IPS DF 6.9 (cell line): Measurements from ENCODE around the gene AP2B1.
"Not testable (repeated sequence)": the region's sequence is repeated elsewhere in the genome, so short reads cannot be mapped to it uniquely, and the experiment has no call there.

Experiments used
- DNase-seq: peaks from one replicate; pipeline ENCODE4 v3.0.0-alpha.2; 2013; ENCODE audit warnings: low read depth, low spot score
- H3K27ac ChIP-seq: one replicate; pipeline ENCODE4 v1.5.1; 2013; ENCODE audit warnings: low read length, control low read depth
- H3K27me3 ChIP-seq: 2 replicates; pipeline ENCODE4 v1.6.1; 2013; ENCODE audit warnings: mild to moderate bottlenecking, low read length; ENCODE audit not compliant: control insufficient read depth, insufficient read depth
- H3K36me3 ChIP-seq: 2 replicates; pipeline ENCODE4 v1.6.1; 2013; ENCODE audit warnings: low read length; ENCODE audit not compliant: control insufficient read depth, insufficient read depth
- H3K4me1 ChIP-seq: 2 replicates; pipeline ENCODE4 v1.6.1; 2013; ENCODE audit warnings: low read length; ENCODE audit not compliant: control insufficient read depth, insufficient read depth
- H3K4me3 ChIP-seq: 2 replicates; pipeline ENCODE4 v1.5.1; 2013; ENCODE audit warnings: mild to moderate bottlenecking, low read length
- H3K9me3 ChIP-seq: 2 replicates; pipeline ENCODE4 v1.6.1; 2013; ENCODE audit warnings: low read length, inconsistent platforms; ENCODE audit not compliant: control insufficient read depth, insufficient read depth
- whole genome bisulfite sequencing: extraction: QIAGEN DNeasy Blood & Tissue Kit; methylation state at CpG from one replicate; pipeline ENCODE4 v1.1.7; 2013; ENCODE audit warnings: mixed read lengths, missing lambda C conversion rate; ENCODE audit not compliant: insufficient read length, insufficient coverage; 5-methylcytosine and 5-hydroxymethylcytosine counted together

Gene AP2B1

GRCh38 chr17:35603674-35604073, 16.6 kb downstream of the AP2B1 start:
- H3K4me3 ChIP-seq, result no peak overlapping the region
- WGBS, result no CpG with 5 or more reads among the region's 7 CpGs
- no peaks in the 10 kb centered on the region for H3K27me3 ChIP-seq
- no peaks in the 10 kb centered on the region for H3K9me3 ChIP-seq
- no peak overlapping the region for H3K27ac ChIP-seq
- DNase-seq, result no peak
- no peaks in the 10 kb centered on the region for H3K4me1 ChIP-seq
- peaks cover 11% of the 10 kb centered on the region; the same call in 1 of the 2 replicates for H3K36me3 ChIP-seq

- H3K4me1 ChIP-seq, result no peaks in the 10 kb centered on the region
- no peak overlapping the region for H3K27ac ChIP-seq
- peaks cover 8% of the 10 kb centered on the region; the same call in 1 of the 2 replicates for H3K36me3 ChIP-seq
- H3K9me3 ChIP-seq, result no peaks in the 10 kb centered on the region
- no peak for DNase-seq
- H3K4me3 ChIP-seq, result no peak overlapping the region
- no CpG with 5 or more reads among the region's 2 CpGs for WGBS
- no peaks in the 10 kb centered on the region for H3K27me3 ChIP-seq
These were observed 18.6 kb downstream of the AP2B1 start for GRCh38 chr17:35605678-35606077.

- Histone ChIP-seq H3K36me3 (peaks cover 8% of the 10 kb centered on the region; the same call in 1 of the 2 replicates), H3K27ac (no peak overlapping the region), H3K4me3 (no peak overlapping the region), H3K27me3 (no peaks in the 10 kb centered on the region), H3K9me3 (no peaks in the 10 kb centered on the region), H3K4me1 (no peaks in the 10 kb centered on the region)
- no peak for DNase-seq
- no CpG with 5 or more reads among the region's 3 CpGs for WGBS
These were observed 20.2 kb downstream of the AP2B1 start for GRCh38 chr17:35607239-35607847.

- Histone ChIP-seq H3K9me3 (no peaks in the 10 kb centered on the region), H3K4me1 (no peaks in the 10 kb centered on the region), H3K36me3 (peaks cover 6% of the 10 kb centered on the region; the same call in 1 of the 2 replicates), H3K4me3 (no peak overlapping the region), H3K27me3 (no peaks in the 10 kb centered on the region), H3K27ac (no peak overlapping the region)
- DNase-seq, result no peak
- no CpG with 5 or more reads among the region's 4 CpGs for WGBS
These were observed 22.7 kb downstream of the AP2B1 start for GRCh38 chr17:35609831-35610230.

- H3K36me3 ChIP-seq, H3K4me1 ChIP-seq, H3K9me3 ChIP-seq, H3K27ac ChIP-seq, H3K27me3 ChIP-seq, H3K4me3 ChIP-seq, DNase-seq: not testable (repeated sequence)
- WGBS, result no CpG with 5 or more reads among the region's 12 CpGs
These were observed 23.6 kb downstream of the AP2B1 start for GRCh38 chr17:35610746-35611145.

- no peak overlapping the region for H3K27ac ChIP-seq
- no peak overlapping the region for H3K4me3 ChIP-seq
- no peaks in the 10 kb centered on the region for H3K4me1 ChIP-seq
- no CpG with 5 or more reads among the region's 2 CpGs for WGBS
- peak; percentile 20 for DNase-seq
- no peaks in the 10 kb centered on the region for H3K9me3 ChIP-seq
- no peaks in the 10 kb centered on the region for H3K27me3 ChIP-seq
- H3K36me3 ChIP-seq, result no peaks in the 10 kb centered on the region
These were observed 25.9 kb downstream of the AP2B1 start for GRCh38 chr17:35612924-35613521.

- H3K27ac ChIP-seq, result no peak overlapping the region
- H3K36me3 ChIP-seq, result no peaks in the 10 kb centered on the region
- no peaks in the 10 kb centered on the region for H3K27me3 ChIP-seq
- H3K4me3 ChIP-seq, result no peak overlapping the region
- DNase-seq, result no peak
- H3K4me1 ChIP-seq, result no peaks in the 10 kb centered on the region
- H3K9me3 ChIP-seq, result no peaks in the 10 kb centered on the region
- WGBS, result no CpG with 5 or more reads among the region's 3 CpGs
These were observed 27.7 kb downstream of the AP2B1 start for GRCh38 chr17:35614810-35615209.

DNA sequence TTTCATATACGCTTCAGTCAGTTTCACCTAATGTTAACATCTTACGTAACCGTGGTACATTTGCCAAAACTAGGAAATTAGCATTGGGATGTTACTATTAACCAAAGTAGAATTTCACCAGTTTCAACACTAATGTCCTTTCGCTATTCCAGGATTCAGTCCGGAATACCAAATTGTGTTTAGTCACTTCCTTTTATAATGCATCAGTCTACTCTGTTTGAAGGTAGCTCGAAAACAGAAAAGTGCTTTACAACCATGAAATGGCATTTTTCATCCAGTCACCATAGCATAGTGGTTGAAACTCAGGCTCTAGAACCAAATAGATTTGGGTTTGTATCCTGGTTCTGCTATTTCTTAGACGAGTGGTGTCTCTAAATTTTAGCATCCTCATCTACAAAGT, 29.4 kb downstream of the AP2B1 start:
- no peaks in the 10 kb centered on the region for H3K4me1 ChIP-seq
- H3K9me3 ChIP-seq, result no peaks in the 10 kb centered on the region
- DNase-seq, result no peak
- no CpG with 5 or more reads among the region's 7 CpGs for WGBS
- no peak overlapping the region for H3K4me3 ChIP-seq
- H3K27ac ChIP-seq, result no peak overlapping the region
- H3K36me3 ChIP-seq, result no peaks in the 10 kb centered on the region
- H3K27me3 ChIP-seq, result no peaks in the 10 kb centered on the region

- H3K27ac ChIP-seq, result no peak overlapping the region
- H3K4me3 ChIP-seq, result no peak overlapping the region
- no peaks in the 10 kb centered on the region for H3K9me3 ChIP-seq
- no peaks in the 10 kb centered on the region for H3K36me3 ChIP-seq
- DNase-seq, result no peak
- H3K27me3 ChIP-seq, result no peaks in the 10 kb centered on the region
- no CpG with 5 or more reads among the region's 2 CpGs for WGBS
- H3K4me1 ChIP-seq, result no peaks in the 10 kb centered on the region
These were observed 30.4 kb downstream of the AP2B1 start for GRCh38 chr17:35617505-35617904.

DNA sequence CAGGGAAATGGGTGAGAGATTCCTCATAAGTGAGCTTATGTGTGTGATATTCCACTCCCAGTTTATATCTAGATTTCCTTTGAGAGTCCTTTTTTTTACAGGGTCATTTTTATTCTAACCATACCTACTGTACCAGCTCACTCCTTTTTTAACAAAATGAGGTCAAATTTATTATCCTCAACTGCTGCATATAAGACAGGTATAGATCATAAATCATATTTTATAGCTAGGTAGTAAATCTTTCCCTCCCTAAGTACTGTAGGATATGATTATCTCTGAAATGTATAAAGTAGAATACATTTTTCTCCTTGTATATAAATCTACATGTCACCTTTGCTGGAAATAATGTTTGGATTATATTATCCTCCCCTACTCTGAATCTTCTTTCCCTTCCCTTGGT, 31.5 kb downstream of the AP2B1 start:
- no peak overlapping the region for H3K27ac ChIP-seq
- no peaks in the 10 kb centered on the region for H3K27me3 ChIP-seq
- no peaks in the 10 kb centered on the region for H3K36me3 ChIP-seq
- no peak for DNase-seq
- no peak overlapping the region for H3K4me3 ChIP-seq
- no peaks in the 10 kb centered on the region for H3K9me3 ChIP-seq
- H3K4me1 ChIP-seq, result no peaks in the 10 kb centered on the region

GRCh38 chr17:35621768-35622167, 34.6 kb downstream of the AP2B1 start:
- no peak overlapping the region for H3K27ac ChIP-seq
- H3K36me3 ChIP-seq, result no peaks in the 10 kb centered on the region
- no peak overlapping the region for H3K4me3 ChIP-seq
- DNase-seq, result no peak
- H3K27me3 ChIP-seq, result no peaks in the 10 kb centered on the region
- H3K4me1 ChIP-seq, result no peaks in the 10 kb centered on the region
- no CpG with 5 or more reads among the region's 1 CpG for WGBS
- H3K9me3 ChIP-seq, result no peaks in the 10 kb centered on the region
